ENCODE data around the gene AMBRA1.

DNA sequence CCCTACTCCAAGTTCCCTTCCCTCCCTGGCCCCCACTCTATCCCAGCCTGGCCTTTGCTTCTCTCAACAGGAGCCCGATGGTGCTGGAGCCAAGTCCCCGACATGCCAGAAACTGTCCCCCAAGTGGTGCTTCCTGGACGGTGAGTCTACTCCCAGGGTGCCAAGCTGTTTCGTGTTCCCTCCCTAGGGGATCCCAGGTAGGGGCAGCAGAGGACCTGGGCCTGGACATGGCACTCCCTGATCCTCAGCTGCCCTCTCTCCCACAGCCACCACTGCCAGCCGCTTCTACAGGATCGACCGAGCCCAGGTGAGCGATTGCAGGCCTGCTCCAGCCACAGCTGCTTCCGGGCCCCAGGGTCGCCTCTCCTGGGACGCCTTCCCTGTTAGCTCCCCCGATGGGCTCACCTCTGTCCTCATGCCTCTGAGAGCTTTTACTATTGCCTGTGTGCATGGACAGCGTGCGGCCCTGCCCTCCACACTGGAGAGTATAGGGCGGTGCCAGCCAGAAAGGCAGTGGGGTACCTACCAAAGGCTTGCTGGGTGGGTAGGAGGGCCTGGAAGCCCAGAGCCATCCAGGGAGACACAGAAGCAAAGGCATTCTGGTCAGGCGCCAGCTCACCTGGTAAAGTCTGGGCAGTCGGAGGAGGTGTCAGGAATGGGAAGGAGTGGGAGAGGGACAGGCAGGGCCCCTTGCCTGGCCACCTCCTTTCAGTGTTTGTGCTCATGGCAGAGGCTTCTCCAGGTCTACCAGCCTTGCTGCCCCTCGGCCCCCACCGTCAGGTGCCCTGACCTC is 217.4 kb downstream of the AMBRA1 start:
- TF ChIP-seq, protein P1, sequence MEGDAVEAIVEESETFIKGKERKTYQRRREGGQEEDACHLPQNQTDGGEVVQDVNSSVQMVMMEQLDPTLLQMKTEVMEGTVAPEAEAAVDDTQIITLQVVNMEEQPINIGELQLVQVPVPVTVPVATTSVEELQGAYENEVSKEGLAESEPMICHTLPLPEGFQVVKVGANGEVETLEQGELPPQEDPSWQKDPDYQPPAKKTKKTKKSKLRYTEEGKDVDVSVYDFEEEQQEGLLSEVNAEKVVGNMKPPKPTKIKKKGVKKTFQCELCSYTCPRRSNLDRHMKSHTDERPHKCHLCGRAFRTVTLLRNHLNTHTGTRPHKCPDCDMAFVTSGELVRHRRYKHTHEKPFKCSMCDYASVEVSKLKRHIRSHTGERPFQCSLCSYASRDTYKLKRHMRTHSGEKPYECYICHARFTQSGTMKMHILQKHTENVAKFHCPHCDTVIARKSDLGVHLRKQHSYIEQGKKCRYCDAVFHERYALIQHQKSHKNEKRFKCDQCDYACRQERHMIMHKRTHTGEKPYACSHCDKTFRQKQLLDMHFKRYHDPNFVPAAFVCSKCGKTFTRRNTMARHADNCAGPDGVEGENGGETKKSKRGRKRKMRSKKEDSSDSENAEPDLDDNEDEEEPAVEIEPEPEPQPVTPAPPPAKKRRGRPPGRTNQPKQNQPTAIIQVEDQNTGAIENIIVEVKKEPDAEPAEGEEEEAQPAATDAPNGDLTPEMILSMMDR (IDR thresholded peaks at IDR 0.05), result no peak
- no peak for TF ChIP-seq POLR2A (IDR thresholded peaks at IDR 0.05)
- no peak for TF ChIP-seq POLR2AphosphoS5 (IDR thresholded peaks at IDR 0.05)
